ENCODE results near the gene MOB2.

DNA sequence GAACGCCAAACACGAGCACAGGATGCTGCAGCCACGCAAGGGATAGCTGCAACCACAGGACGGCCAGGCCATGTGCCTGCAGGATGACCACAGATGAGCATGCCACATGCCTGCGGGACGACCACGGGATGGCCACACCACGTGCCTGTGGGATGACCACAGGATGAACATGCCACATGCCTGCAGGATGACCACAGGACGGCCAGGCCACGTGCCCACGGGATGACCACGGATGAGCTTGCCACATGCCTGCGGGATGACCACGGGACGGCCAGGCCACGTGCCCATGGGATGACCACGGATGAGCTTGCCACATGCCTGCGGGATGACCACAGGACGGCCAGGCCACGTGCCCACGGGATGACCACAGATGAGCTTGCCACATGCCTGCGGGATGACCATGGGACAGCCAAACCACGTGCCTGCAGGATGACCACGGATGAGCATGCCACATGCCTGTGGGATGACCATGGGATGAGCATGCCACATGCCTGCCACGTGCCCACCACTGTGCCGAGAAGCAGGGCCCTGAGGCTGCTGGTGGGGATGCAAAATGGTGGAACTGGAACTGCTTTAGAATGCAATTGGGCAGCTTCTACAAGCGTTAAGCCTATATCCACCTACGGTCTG is 12.8 kb upstream of the MOB2 start:
- TF ChIP-seq, protein P1, sequence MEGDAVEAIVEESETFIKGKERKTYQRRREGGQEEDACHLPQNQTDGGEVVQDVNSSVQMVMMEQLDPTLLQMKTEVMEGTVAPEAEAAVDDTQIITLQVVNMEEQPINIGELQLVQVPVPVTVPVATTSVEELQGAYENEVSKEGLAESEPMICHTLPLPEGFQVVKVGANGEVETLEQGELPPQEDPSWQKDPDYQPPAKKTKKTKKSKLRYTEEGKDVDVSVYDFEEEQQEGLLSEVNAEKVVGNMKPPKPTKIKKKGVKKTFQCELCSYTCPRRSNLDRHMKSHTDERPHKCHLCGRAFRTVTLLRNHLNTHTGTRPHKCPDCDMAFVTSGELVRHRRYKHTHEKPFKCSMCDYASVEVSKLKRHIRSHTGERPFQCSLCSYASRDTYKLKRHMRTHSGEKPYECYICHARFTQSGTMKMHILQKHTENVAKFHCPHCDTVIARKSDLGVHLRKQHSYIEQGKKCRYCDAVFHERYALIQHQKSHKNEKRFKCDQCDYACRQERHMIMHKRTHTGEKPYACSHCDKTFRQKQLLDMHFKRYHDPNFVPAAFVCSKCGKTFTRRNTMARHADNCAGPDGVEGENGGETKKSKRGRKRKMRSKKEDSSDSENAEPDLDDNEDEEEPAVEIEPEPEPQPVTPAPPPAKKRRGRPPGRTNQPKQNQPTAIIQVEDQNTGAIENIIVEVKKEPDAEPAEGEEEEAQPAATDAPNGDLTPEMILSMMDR (IDR thresholded peaks at IDR 0.05), result no peak
- TF ChIP-seq POLR2A (IDR thresholded peaks at IDR 0.05), result no peak

Measured in ovary (tissue), 3 donors.